Activated CD8-positive, alpha-beta memory T cell treated with anti-CD3 and anti-CD28 coated beads for 24 hours (primary cell): Measurements from ENCODE around the gene PFKP.
"Not testable (repeated sequence)": the region's sequence is repeated elsewhere in the genome, so short reads cannot be mapped to it uniquely, and the experiment has no call there.

ENCODE experiments used
- DNase-seq: peaks from one replicate; pipeline ENCODE4 v3.0.0-alpha.2; 2020

Gene PFKP

GRCh38 chr10:3047596-3047995 lies 19.8 kb upstream of the PFKP start:
- no peak for DNase-seq

- DNase-seq: no peak
Observed at GRCh38 chr10:3048119-3049019, 19.0 kb upstream of the PFKP start.

- DNase-seq: no peak
Observed at GRCh38 chr10:3051692-3052091, 15.7 kb upstream of the PFKP start.

GRCh38 chr10:3053155-3053554 lies 14.2 kb upstream of the PFKP start:
- no peak for DNase-seq

GRCh38 chr10:3054183-3054850 lies 13.0 kb upstream of the PFKP start:
- DNase-seq: no peak

- DNase-seq: no peak
Observed at GRCh38 chr10:3054851-3055199, 12.5 kb upstream of the PFKP start.

GRCh38 chr10:3056280-3057037 lies 10.9 kb upstream of the PFKP start:
- DNase-seq: no peak

- no peak for DNase-seq
Observed at GRCh38 chr10:3057946-3058345, 9.4 kb upstream of the PFKP start.

GRCh38 chr10:3059974-3060373 lies 7.4 kb upstream of the PFKP start:
- DNase-seq: no peak

GRCh38 chr10:3060481-3060889 lies 6.9 kb upstream of the PFKP start:
- no peak for DNase-seq

GRCh38 chr10:3061323-3061898 lies 5.9 kb upstream of the PFKP start:
- DNase-seq: not testable (repeated sequence)

GRCh38 chr10:3062502-3063186 lies 4.7 kb upstream of the PFKP start:
- no peak for DNase-seq

GRCh38 chr10:3064423-3064822 lies 2.9 kb upstream of the PFKP start:
- no peak for DNase-seq

GRCh38 chr10:3065622-3066021 lies 1.7 kb upstream of the PFKP start:
- no peak for DNase-seq

GRCh38 chr10:3066317-3067117 lies 831 bp upstream of the PFKP start:
- DNase-seq: no peak

- no peak for DNase-seq
Observed at GRCh38 chr10:3067859-3068179, 471 bp downstream of the PFKP start.

- peak; percentile 87 for DNase-seq
Observed at GRCh38 chr10:3068201-3068967, 1.0 kb downstream of the PFKP start.

- DNase-seq: no peak
Observed at GRCh38 chr10:3068968-3069737, 1.8 kb downstream of the PFKP start.

- DNase-seq: no peak
Observed at GRCh38 chr10:3069876-3070275, 2.5 kb downstream of the PFKP start.
